HEK293T (cell line): Measurements from ENCODE around the gene TOPAZ1.

Experiments
- CTCF ChIA-PET: fragments of 350-600 bp; formaldehyde crosslinking; extraction: SDS; loops from one replicate; lab custom pipeline; 2021; ENCODE audit warnings: antibody characterized with exemption, inconsistent platforms; lab: Yijun Ruan, JAX
- POLR2A ChIA-PET: fragments of 350-600 bp; formaldehyde crosslinking; extraction: SDS; loops from one replicate; lab custom pipeline; 2020; ENCODE audit warnings: antibody characterized with exemption, inconsistent platforms; lab: Yijun Ruan, JAX
- DNase-seq: peaks from one replicate; pipeline ENCODE4 v3.0.0; 2012; ENCODE audit warnings: mixed read lengths; ENCODE audit errors: extremely low spot score
- ARNT ChIP-seq: fragments of 450-650 bp; IDR thresholded peaks from 2 replicates; pipeline ENCODE4 v1.6.1; 2017; ENCODE audit warnings: mild to moderate bottlenecking
- BHLHE40 ChIP-seq: fragments of 450-650 bp; IDR thresholded peaks from 2 replicates; pipeline ENCODE4 v1.6.1; 2016; ENCODE audit warnings: mild to moderate bottlenecking, moderate library complexity, borderline replicate concordance
- CTBP1 ChIP-seq: fragments of 450-650 bp; IDR thresholded peaks from 2 replicates; pipeline ENCODE4 v1.6.1; 2016; ENCODE audit warnings: borderline replicate concordance
- ELF4 ChIP-seq: fragments of 450-650 bp; IDR thresholded peaks from 2 replicates; pipeline ENCODE4 v1.6.1; 2017; ENCODE audit warnings: antibody characterized with exemption
- FOXA1 ChIP-seq: fragments of 450-650 bp; IDR thresholded peaks from 2 replicates; pipeline ENCODE4 v1.6.1; 2016; ENCODE audit warnings: mild to moderate bottlenecking
- FOXK2 ChIP-seq: fragments of 450-650 bp; IDR thresholded peaks from 2 replicates; pipeline ENCODE4 v1.6.1; 2016; ENCODE audit warnings: mild to moderate bottlenecking
- FOXM1 ChIP-seq: fragments of 450-650 bp; IDR thresholded peaks from 2 replicates; pipeline ENCODE4 v1.6.1; 2017; ENCODE audit warnings: mild to moderate bottlenecking, borderline replicate concordance
- HDGF ChIP-seq: fragments of 450-650 bp; IDR thresholded peaks from 2 replicates; pipeline ENCODE4 v1.6.1; 2017; ENCODE audit warnings: antibody characterized with exemption, borderline replicate concordance
- L3MBTL2 ChIP-seq: fragments of 450-650 bp; conservative IDR thresholded peaks from 2 replicates; pipeline ENCODE4 v1.6.1; 2016; ENCODE audit warnings: mild to moderate bottlenecking
- LEF1 ChIP-seq: fragments of 450-650 bp; IDR thresholded peaks from 2 replicates; pipeline ENCODE4 v1.6.1; 2017; ENCODE audit warnings: mild to moderate bottlenecking, borderline replicate concordance
- NFRKB ChIP-seq: fragments of 450-650 bp; IDR thresholded peaks from 2 replicates; pipeline ENCODE4 v1.6.1; 2016; ENCODE audit warnings: mild to moderate bottlenecking, moderate library complexity
- SP1 ChIP-seq: fragments of 450-650 bp; IDR thresholded peaks from 2 replicates; pipeline ENCODE4 v1.6.1; 2017
- SUZ12 ChIP-seq: fragments of 450-650 bp; IDR thresholded peaks from 2 replicates; pipeline ENCODE4 v1.6.1; 2016; ENCODE audit warnings: mild to moderate bottlenecking
- TARDBP ChIP-seq: fragments of 450-650 bp; IDR thresholded peaks from 2 replicates; pipeline ENCODE4 v1.6.1; 2016
- ZNF384 ChIP-seq: fragments of 450-650 bp; IDR thresholded peaks from 2 replicates; pipeline ENCODE4 v1.6.1; 2016
- TF ChIP-seq, protein P1 (sequence below): fragments of 450-650 bp; IDR thresholded peaks from 2 replicates; pipeline ENCODE4 v1.6.1; 2016

The TOPAZ1 gene

DNA sequence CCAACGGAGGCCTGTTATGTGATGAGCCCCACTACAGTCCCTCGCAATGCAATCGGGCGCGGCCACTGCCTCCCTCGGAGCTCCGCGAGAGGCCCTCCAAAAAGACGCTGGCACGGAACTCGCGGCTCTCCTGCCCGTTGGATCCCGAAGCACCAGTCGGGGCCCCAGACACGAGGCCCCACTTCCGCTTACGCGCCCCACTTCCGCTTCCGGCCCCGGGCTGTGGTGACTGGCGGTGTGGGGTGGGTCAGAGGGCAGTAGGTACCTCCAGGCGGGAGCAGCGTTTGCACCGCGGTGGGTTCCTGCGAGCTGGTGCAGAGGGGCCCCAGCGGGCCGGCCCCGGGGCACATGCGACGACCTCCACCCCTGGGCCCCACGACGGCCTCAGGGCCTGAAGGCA is at the start of gene TOPAZ1:
TOPAZ1 (plus strand) TSS at position 181 of the 400 bp plus-strand sequence; CDS start at position 349, 168 bp downstream.
- POLR2A ChIA-PET: no interaction called here
- no peak for TF ChIP-seq CTBP1
- no peak for TF ChIP-seq ELF4
- TF ChIP-seq FOXA1: no peak
- TF ChIP-seq, protein P1, sequence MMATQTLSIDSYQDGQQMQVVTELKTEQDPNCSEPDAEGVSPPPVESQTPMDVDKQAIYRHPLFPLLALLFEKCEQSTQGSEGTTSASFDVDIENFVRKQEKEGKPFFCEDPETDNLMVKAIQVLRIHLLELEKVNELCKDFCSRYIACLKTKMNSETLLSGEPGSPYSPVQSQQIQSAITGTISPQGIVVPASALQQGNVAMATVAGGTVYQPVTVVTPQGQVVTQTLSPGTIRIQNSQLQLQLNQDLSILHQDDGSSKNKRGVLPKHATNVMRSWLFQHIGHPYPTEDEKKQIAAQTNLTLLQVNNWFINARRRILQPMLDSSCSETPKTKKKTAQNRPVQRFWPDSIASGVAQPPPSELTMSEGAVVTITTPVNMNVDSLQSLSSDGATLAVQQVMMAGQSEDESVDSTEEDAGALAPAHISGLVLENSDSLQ: no peak
- TF ChIP-seq ZNF384: no peak
- TF ChIP-seq LEF1: no peak
- no peak for DNase-seq
- CTCF ChIA-PET: no interaction called here

DNA sequence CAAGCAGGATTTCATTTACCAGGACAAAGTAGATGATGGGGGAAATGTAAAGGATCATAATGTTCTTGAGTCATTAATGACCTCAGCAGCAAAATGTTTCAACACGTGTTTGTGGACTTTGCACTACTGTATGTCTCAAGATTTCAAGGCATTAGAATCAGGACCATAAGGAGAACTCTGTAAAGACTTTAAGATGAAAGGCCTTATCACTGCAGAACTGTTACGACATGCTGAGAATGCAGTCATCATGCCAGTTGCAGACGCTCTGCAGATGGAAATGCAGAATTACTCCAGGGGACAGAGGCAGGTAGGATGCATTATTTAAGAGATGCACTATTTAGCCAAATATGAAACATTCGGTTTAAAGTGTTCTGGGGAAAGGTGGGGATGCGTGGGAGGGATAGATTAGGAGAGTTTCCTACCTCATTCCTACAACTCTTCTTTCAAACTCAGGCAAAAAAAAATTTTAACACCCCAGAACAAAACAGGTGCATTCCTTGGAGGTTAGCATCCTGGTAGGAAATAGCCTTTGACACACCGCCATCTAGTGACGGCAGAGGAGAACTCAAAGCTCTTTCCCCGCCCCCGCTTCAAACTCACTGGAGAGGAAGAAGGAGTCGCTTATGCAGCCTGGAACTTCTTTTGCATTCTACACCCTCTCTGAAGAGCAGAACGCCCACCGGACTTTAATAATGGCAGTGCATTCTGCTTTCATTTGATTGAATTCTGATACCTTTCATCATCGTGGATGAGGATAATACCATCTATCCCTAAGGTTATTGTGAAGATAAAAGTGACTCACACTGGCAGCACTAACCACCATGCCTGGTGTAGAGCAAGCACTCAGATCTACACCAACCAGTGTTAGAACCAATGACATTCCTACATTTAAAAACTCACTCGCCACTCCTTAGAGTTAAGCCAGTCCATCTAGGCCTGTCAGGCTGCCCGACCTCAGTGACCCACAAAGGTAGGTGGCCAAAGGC is 43.1 kb upstream of the TOPAZ1 start:
- DNase-seq: peak; percentile 65
- TF ChIP-seq ARNT: no peak
- CTCF ChIA-PET: interaction anchor here (0.6 to 1.2 kb wide), 6 partner anchors 13 to 663 kb away, joined by 3 to 8 read pairs (median 4); no protein-coding TSS in a partner anchor
- POLR2A ChIA-PET: no interaction called here

DNA sequence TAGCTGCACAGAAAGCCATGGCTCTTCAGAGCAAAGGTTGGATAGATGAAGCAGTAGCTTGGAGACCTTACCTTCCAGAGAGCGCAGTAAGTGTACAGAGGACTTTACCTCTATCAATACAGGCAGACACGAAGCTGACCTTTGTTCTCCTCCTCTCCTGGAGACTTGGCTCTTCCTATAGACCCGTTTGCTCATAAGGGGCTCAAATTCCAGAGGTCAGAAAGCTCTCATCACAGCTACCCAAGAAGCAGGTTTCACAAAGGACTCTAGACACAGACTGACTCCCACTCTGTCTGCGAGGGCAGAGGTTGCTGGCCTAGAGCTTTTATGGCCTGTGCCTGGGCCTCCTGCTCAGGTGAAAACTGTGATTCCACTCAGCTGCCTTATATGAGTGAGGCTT is 35.4 kb upstream of the TOPAZ1 start:
- no peak for DNase-seq
- ChIA-PET CTCF (no interaction called here), POLR2A (no interaction called here)
- TF ChIP-seq NFRKB (no peak), FOXK2 (no peak), SUZ12 (no peak), TARDBP (no peak), FOXM1 (no peak), SP1 (no peak), BHLHE40 (no peak), HDGF (no peak), L3MBTL2 (no peak), CTBP1 (no peak), ELF4 (no peak), FOXA1 (no peak), ZNF384 (no peak), LEF1 (no peak), ARNT (no peak)
- TF ChIP-seq, protein P1: no peak

DNA sequence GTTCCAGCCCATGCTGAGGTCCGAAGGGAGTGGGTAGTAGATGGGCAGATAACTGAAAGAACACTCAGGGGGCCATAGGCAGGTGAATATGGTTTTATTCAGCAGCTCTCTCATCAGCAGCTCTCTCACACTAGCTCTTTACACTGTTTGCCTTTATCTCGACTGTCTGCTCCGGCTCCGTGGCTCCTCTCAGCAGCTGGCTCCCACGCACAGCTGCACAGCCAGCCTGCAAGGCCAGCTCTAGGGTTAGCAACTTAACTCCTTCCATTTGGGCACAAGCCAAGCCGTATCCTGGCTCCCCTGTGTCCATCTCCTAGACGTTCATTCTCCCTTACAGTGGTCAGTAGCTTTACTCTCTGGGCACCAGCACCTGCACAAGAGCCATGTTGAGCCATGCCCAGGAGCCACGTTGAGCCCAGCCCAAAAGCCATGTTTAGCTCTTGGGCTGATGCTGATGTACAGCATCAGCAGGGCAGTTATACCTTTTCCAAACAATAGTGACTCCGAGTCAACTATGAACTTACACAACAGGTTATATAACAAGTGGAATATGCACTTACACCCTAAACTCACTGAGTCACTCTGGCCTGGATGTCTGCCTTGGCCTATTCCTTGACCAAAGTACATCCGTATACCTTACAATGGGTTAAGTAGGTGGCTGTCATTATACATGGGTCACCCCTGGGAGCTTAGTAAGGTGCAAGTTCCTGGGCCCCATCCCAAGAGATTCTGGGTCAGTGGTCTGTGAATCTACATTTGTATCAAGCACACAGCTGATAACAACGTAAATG is 34.6 kb upstream of the TOPAZ1 start:
- TF ChIP-seq BHLHE40: no peak
- TF ChIP-seq ELF4: no peak
- no peak for TF ChIP-seq SP1
- ChIA-PET CTCF (no interaction called here), POLR2A (no interaction called here)
- DNase-seq: no peak

DNA sequence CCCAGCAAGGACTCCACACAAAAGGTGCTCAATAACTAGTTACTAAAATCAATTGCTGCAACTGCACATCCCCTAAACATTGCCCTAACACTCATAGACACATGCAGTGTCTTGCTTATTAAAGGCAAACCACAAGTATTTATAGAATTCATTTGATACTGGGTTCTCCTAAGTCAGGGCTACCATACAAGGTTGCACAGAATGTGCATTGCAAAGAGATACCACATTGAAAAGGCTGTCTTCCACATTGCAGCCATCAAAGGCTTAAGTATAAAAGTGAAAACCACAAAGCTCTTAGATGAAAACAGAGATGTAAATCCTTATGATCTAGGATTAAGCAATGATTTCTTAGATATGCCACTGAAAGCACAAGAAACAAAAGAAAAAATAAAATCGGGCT is 33.6 kb upstream of the TOPAZ1 start:
- ChIA-PET CTCF (no interaction called here), POLR2A (no interaction called here)
- no peak for DNase-seq
- TF ChIP-seq L3MBTL2 (no peak), ZNF384 (no peak), ELF4 (no peak), CTBP1 (no peak), FOXK2 (no peak)

DNA sequence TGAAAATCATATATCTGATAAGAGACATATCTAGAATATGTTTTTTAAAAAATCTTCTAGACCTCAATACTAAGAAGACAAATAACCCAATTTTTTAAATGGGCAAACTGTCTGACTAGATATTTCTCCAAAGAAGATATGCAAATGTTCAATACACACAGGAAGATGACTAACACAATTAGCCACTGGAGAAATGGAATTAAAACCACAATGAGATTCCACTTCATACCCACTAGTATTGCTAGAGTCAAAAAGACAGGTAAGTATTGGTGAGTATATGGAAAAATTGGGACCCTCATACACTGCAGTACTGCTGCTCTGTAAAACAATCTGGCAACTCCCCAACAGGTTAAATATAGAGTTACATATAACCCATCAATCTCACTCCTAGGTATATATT is 33.1 kb upstream of the TOPAZ1 start:
- POLR2A ChIA-PET: no interaction called here
- CTCF ChIA-PET: no interaction called here
- DNase-seq: no peak
- TF ChIP-seq, protein P1: no peak
- TF ChIP-seq FOXK2 (no peak), HDGF (no peak), L3MBTL2 (no peak), CTBP1 (no peak), ARNT (no peak), ELF4 (no peak), SP1 (no peak), NFRKB (no peak), BHLHE40 (no peak), LEF1 (no peak), TARDBP (no peak), ZNF384 (no peak)

DNA sequence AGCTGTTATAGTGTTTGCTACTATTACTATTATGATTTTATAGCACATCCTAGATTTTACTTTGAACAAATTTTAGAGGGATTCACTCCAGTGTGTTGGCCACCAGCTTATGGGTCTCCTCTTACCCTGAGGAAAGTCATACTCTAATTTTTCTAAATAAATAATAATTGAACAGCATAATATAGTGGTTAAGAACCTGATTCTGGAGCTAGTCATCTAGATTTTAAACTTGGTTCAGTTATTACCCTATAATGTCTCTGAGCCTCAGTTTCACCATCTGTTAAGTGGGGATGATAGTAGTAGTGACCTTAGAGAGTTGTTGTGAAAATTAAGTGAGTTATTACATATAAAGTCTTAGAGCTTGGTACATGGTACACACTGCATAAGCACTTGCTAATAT is 30.7 kb upstream of the TOPAZ1 start:
- POLR2A ChIA-PET: no interaction called here
- no peak for TF ChIP-seq CTBP1
- no peak for TF ChIP-seq L3MBTL2
- TF ChIP-seq ARNT: no peak
- no peak for TF ChIP-seq ZNF384
- TF ChIP-seq TARDBP: no peak
- TF ChIP-seq SUZ12: no peak
- no peak for TF ChIP-seq FOXA1
- TF ChIP-seq NFRKB: no peak
- no peak for TF ChIP-seq ELF4
- no peak for TF ChIP-seq HDGF
- TF ChIP-seq FOXM1: no peak
- DNase-seq: no peak
- CTCF ChIA-PET: interaction anchor here (0.8 kb wide), 1 partner anchor 12 kb away, joined by 4 read pairs; no protein-coding TSS in a partner anchor
